DND-41 (cell line): ENCODE data around the gene MS4A3.

Experiments
- EZH2 ChIP-seq: IDR thresholded peaks from 3 replicates; pipeline ENCODE4 v1.6.1; 2012; ENCODE audit warnings: borderline replicate concordance, low read depth, mild to moderate bottlenecking, moderate library complexity, low read length, inconsistent platforms; ENCODE audit not compliant: severe bottlenecking
- TF ChIP-seq, protein P1 (sequence below): IDR thresholded peaks from 2 replicates; pipeline ENCODE4 v1.5.1; 2012; ENCODE audit warnings: borderline replicate concordance, low read length, moderate library complexity, mild to moderate bottlenecking; ENCODE audit not compliant: poor library complexity, severe bottlenecking; ENCODE audit errors: extremely low read depth

DNA sequence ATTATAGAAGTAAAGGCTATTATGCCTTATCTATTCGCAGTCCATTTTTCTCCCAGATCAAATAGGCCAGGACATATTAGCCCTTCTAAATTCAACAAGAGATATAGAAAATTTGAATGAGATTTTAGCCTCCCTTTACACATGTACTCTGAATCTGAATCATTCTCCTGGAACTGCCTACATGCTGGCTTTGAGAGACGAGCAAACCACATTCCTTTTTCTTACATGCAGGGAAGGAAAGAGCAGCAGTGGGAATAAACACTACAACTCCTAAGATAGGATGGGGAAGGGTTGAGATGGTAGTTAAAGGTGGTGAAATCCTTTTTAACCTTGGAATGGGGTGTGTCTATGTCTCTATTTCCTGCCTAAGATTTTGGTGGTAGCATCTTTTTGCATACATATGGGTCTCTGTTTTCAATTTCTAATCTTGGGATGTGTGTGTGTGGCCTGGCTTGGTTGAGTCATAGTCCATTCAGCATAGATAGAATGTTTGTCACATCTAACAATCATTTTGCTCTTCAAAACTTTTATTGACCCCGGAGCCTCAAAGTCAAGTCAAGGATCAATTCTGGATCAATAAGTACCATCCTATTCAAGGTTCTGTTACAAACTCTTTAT, 27.3 kb upstream of the MS4A3 start:
- no peak for TF ChIP-seq EZH2
- TF ChIP-seq, protein P1, sequence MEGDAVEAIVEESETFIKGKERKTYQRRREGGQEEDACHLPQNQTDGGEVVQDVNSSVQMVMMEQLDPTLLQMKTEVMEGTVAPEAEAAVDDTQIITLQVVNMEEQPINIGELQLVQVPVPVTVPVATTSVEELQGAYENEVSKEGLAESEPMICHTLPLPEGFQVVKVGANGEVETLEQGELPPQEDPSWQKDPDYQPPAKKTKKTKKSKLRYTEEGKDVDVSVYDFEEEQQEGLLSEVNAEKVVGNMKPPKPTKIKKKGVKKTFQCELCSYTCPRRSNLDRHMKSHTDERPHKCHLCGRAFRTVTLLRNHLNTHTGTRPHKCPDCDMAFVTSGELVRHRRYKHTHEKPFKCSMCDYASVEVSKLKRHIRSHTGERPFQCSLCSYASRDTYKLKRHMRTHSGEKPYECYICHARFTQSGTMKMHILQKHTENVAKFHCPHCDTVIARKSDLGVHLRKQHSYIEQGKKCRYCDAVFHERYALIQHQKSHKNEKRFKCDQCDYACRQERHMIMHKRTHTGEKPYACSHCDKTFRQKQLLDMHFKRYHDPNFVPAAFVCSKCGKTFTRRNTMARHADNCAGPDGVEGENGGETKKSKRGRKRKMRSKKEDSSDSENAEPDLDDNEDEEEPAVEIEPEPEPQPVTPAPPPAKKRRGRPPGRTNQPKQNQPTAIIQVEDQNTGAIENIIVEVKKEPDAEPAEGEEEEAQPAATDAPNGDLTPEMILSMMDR, result no peak
